DND-41 (cell line): ENCODE data around the gene CRTAP.

ENCODE experiments used
- EZH2 ChIP-seq: IDR thresholded peaks from 3 replicates; pipeline ENCODE4 v1.6.1; 2012; ENCODE audit warnings: borderline replicate concordance, low read depth, mild to moderate bottlenecking, moderate library complexity, low read length, inconsistent platforms; ENCODE audit not compliant: severe bottlenecking
- TF ChIP-seq, protein P1 (sequence below): IDR thresholded peaks from 2 replicates; pipeline ENCODE4 v1.5.1; 2012; ENCODE audit warnings: borderline replicate concordance, low read length, moderate library complexity, mild to moderate bottlenecking; ENCODE audit not compliant: poor library complexity, severe bottlenecking; ENCODE audit errors: extremely low read depth

DNA sequence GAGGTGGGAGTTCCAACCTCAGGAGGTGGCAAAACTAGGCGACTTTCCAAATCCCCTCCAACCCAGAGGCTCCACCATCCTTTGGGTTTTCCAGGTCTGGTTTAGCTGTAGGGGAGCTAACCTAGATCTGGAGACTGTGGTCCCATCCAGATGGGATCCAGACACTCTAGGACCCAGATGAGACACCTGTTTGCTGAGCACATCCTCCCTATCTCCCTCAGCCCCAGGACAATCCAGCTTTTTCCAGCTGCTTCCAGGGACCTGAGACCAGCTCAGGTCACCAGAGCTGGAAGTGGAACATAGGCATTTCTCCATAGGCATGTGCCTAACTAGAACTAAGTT is 18.2 kb downstream of the CRTAP start:
- TF ChIP-seq, protein P1, sequence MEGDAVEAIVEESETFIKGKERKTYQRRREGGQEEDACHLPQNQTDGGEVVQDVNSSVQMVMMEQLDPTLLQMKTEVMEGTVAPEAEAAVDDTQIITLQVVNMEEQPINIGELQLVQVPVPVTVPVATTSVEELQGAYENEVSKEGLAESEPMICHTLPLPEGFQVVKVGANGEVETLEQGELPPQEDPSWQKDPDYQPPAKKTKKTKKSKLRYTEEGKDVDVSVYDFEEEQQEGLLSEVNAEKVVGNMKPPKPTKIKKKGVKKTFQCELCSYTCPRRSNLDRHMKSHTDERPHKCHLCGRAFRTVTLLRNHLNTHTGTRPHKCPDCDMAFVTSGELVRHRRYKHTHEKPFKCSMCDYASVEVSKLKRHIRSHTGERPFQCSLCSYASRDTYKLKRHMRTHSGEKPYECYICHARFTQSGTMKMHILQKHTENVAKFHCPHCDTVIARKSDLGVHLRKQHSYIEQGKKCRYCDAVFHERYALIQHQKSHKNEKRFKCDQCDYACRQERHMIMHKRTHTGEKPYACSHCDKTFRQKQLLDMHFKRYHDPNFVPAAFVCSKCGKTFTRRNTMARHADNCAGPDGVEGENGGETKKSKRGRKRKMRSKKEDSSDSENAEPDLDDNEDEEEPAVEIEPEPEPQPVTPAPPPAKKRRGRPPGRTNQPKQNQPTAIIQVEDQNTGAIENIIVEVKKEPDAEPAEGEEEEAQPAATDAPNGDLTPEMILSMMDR, result no peak
- no peak for TF ChIP-seq EZH2
